Stomach (tissue), 4 donors: Measurements from ENCODE around the gene CLK2.

Source experiments
- EP300 ChIP-seq: sonication (generic); formaldehyde crosslinking; IDR thresholded peaks from one replicate; pipeline ENCODE4 v1.6.1; 2017; ENCODE audit warnings: antibody characterized with exemption
- POLR2A ChIP-seq, 4 donors: fragments of 450-650 bp; IDR thresholded peaks; one replicate each; pipeline ENCODE4 v1.6.1; 2016; ENCODE audit warnings: antibody characterized with exemption in 4 of 4, control low read depth in 2 of 4, mild to moderate bottlenecking in 1 of 4, moderate library complexity in 1 of 4
- POLR2AphosphoS5 ChIP-seq, 3 donors: sonication (generic); formaldehyde crosslinking; IDR thresholded peaks; one replicate each; pipeline ENCODE4 v1.6.1; 2016; ENCODE audit warnings: antibody characterized with exemption in 3 of 3
- TF ChIP-seq, protein P1 (sequence below), 7 experiments: fragments of 450-650 bp in 4 of 7; fragments of 200-600 bp in 3 of 7; sonication (generic) in 3 of 7; IDR thresholded peaks; one replicate each; pipeline ENCODE4 v1.5.1; 2016 to 2019; ENCODE audit warnings: antibody characterized with exemption in 7 of 7, control low read depth in 2 of 7, mild to moderate bottlenecking in 1 of 7

DNA sequence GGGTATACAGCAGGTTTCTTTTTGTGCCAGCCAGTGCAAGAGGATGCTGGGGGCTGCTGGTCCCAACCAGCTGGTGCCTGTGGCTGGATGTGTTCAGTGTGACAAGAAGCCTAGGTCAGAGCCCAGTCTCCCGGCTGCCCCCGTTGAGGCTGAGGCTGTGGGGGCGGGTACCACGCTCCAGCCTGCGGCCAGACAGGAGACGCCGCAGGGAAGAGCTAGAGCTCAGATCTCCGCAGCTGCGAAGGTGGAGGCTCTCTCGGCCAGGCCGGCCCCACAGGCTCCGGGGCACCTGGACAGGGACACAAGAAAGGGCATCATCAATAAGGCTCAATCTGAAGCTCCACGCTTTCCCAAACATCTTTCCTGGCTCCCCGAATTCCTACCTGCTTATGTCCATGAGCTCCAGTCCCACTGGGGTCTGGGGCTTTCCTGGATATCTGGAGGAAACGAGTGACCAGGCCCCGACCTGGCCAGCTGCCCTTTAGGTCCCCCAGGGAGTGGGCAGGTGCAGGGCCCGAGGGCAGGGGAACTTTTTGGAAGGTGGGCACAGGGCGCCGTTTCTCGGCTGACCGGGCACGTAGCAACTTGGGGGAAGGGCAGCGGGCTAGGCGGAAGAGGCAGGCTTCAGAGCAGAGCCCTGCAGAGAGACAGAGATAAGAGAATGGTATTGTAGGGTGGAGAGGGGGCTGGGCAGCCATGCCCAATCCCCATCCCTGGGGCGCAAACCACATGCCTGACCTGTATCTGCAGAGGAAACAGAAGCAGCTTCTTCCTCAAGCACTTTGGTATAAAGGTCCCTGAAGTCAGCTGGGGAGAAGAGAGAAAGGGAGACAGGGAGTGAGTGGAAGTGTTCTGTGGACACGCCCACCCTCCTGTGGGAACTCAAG lies 25.4 kb downstream of the CLK2 start:
- TF ChIP-seq, protein P1, sequence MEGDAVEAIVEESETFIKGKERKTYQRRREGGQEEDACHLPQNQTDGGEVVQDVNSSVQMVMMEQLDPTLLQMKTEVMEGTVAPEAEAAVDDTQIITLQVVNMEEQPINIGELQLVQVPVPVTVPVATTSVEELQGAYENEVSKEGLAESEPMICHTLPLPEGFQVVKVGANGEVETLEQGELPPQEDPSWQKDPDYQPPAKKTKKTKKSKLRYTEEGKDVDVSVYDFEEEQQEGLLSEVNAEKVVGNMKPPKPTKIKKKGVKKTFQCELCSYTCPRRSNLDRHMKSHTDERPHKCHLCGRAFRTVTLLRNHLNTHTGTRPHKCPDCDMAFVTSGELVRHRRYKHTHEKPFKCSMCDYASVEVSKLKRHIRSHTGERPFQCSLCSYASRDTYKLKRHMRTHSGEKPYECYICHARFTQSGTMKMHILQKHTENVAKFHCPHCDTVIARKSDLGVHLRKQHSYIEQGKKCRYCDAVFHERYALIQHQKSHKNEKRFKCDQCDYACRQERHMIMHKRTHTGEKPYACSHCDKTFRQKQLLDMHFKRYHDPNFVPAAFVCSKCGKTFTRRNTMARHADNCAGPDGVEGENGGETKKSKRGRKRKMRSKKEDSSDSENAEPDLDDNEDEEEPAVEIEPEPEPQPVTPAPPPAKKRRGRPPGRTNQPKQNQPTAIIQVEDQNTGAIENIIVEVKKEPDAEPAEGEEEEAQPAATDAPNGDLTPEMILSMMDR (IDR thresholded peaks at IDR 0.05), result no peak
- no peak for TF ChIP-seq POLR2A (IDR thresholded peaks at IDR 0.05)
- no peak for TF ChIP-seq POLR2AphosphoS5 (IDR thresholded peaks at IDR 0.05)
- TF ChIP-seq EP300, result no peak
